Testis (tissue), 3 donors: ENCODE data around the gene ZNF516. TPM values are rescaled to one million over a fixed set of nuclear protein-coding genes. Genes with fewer than 3 reads are reported as not detected.
A peak's percentile ranks its signal among the peaks of the same experiment; 100 is the strongest.

ENCODE experiments used
- DNase-seq: peaks from one replicate; pipeline ENCODE4 v3.0.0-alpha.2; 2019
- H3K27ac ChIP-seq, 2 donors: fragments of 200-600 bp; sonication (generic); one replicate each; pipeline ENCODE4 v1.5.1; 2019
- H3K27me3 ChIP-seq: fragments of 200-600 bp; sonication (generic); one replicate; pipeline ENCODE4 v1.5.1; 2019
- H3K36me3 ChIP-seq: fragments of 200-600 bp; sonication (generic); one replicate; pipeline ENCODE4 v1.5.1; 2017; ENCODE audit warnings: low read depth; ENCODE audit errors: missing control alignments
- H3K4me1 ChIP-seq: fragments of 200-600 bp; sonication (generic); one replicate; pipeline ENCODE4 v1.5.1; 2019
- H3K4me3 ChIP-seq, 2 donors: fragments of 200-600 bp; sonication (generic); one replicate each; pipeline ENCODE4 v1.5.1; 2017 to 2019
- H3K9me3 ChIP-seq: fragments of 200-600 bp; sonication (generic); one replicate; pipeline ENCODE4 v1.5.1; 2017
- POLR2A ChIP-seq: fragments of 450-650 bp; IDR thresholded peaks from one replicate; pipeline ENCODE4 v1.6.1; 2017; ENCODE audit warnings: antibody characterized with exemption, mild to moderate bottlenecking, moderate library complexity
- WGBS, 2 donors: methylation state at CpG; one replicate each; pipeline ENCODE4 v1.1.5; 2018; 5-methylcytosine and 5-hydroxymethylcytosine counted together
- intact Hi-C: fragments of 100-400 bp; cut with DNase I; formaldehyde crosslinking; loops from one replicate; pipeline ENCODE4 v1.15.1; 2023; ENCODE audit warnings: low total_unique reads
- polyA plus RNA-seq: library from polyadenylated mRNA; stranded (reverse); fragments of 350-450 nt; fragmentation: Illumina TruSeq; extraction: RNeasy Lipid Tissue Mini Kit (QIAGEN cat#74804); gene quantifications from one replicate; pipeline ENCODE4 v1.2.3, GENCODE V29; 2014; ENCODE audit warnings: low read depth, low replicate concordance; ENCODE audit not compliant: insufficient read depth
- total RNA-seq, 2 donors: library from RNA; depleted of rRNA; stranded (reverse); fragments of >200 nt; gene quantifications; one replicate each; pipeline ENCODE4 v1.2.3, GENCODE V29; 2016
- TF ChIP-seq, protein P1 (sequence below), 3 experiments: fragments of 450-650 bp in 2 of 3; fragments of 200-600 bp in 1 of 3; sonication (generic) in 1 of 3; IDR thresholded peaks; one replicate each; pipeline ENCODE4 v1.5.1; 2016 to 2019; ENCODE audit warnings: antibody characterized with exemption in 3 of 3, mild to moderate bottlenecking in 2 of 3, moderate library complexity in 1 of 3

ZNF516 gene
- total and polyA plus RNA-seq, 3 donors from 2014 or later = 79.0 to 212 (median 189) TPM

DNA sequence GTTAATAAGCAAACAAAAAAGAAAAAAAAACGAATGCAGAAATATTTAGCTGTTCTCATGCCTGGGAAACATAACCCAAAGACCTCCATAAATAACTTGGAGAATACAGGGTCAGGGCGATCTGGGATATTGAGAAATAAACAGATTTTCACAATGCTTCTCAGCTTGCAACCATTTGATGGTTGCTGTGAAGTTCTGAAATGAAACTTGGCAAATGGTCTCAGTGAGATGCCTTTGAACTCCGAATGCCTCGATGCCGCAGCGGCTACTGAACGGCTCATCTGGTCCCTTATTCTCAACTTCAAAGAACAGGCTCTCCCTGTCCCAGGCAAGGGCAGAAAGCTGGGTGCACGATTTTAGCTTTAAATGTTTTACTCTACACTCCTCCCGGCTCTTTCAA, 78.1 kb downstream of the ZNF516 start:
- 33 to 42% methylated on average over 9 of the region's 9 CpGs for WGBS, 2 donors
- peaks cover 49% of the 10 kb centered on the region for H3K4me1 ChIP-seq
- no peak for DNase-seq
- no peak overlapping the region for H3K4me3 ChIP-seq
- TF ChIP-seq, protein P1, sequence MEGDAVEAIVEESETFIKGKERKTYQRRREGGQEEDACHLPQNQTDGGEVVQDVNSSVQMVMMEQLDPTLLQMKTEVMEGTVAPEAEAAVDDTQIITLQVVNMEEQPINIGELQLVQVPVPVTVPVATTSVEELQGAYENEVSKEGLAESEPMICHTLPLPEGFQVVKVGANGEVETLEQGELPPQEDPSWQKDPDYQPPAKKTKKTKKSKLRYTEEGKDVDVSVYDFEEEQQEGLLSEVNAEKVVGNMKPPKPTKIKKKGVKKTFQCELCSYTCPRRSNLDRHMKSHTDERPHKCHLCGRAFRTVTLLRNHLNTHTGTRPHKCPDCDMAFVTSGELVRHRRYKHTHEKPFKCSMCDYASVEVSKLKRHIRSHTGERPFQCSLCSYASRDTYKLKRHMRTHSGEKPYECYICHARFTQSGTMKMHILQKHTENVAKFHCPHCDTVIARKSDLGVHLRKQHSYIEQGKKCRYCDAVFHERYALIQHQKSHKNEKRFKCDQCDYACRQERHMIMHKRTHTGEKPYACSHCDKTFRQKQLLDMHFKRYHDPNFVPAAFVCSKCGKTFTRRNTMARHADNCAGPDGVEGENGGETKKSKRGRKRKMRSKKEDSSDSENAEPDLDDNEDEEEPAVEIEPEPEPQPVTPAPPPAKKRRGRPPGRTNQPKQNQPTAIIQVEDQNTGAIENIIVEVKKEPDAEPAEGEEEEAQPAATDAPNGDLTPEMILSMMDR (IDR thresholded peaks at IDR 0.05) = no peak
- no peak for TF ChIP-seq POLR2A
- intact Hi-C loops = no loop called here
- no peaks in the 10 kb centered on the region for H3K9me3 ChIP-seq
- H3K27ac ChIP-seq = peak overlapping the region; percentile 22 to 39
- no peaks in the 10 kb centered on the region for H3K36me3 ChIP-seq
- no peaks in the 10 kb centered on the region for H3K27me3 ChIP-seq

DNA sequence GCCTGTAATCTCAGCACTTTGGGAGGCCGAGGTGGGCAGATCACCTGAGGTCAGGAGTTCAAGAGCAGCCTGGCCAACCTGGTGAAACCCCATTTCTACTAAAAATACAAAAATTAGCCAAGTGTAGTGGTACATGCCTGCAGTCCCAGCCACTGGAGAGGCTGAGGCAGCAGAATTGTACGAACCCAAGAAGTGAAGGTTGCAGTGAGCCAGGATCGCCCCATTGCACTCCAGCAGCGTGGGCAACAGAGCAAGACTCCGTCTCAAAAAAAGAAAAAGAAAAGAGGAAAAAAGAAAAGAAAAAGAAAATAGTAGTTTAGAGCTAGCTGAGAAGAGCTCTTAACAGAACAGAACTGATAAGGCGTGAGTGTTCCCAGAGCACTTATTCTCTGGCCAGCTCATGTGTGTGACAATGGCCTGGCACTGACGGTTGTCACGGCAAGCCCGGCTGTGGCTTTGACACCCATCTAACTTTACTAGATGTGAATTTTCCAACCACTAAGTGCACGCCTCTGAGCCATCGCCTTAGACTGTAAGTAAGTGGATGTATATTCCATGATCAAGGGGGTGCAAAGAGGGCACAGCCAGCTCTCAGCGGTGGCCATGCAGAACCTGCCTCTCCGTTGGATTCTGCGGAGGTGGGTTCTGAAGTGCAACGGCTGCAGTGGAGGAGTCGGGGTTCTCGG, 80.0 kb downstream of the ZNF516 start:
- H3K36me3 ChIP-seq = no peaks in the 10 kb centered on the region
- WGBS, 2 donors = 57 to 64% methylated on average over 15 to 17 of the region's 17 CpGs
- no peak for TF ChIP-seq POLR2A
- TF ChIP-seq, protein P1 (IDR thresholded peaks at IDR 0.05) = no peak
- no peak overlapping the region for H3K4me3 ChIP-seq
- no peaks in the 10 kb centered on the region for H3K27me3 ChIP-seq
- intact Hi-C loops = no loop called here
- H3K4me1 ChIP-seq = peaks cover 48% of the 10 kb centered on the region
- no peak for DNase-seq
- peak overlapping the region; percentile 7 to 24 for H3K27ac ChIP-seq
- no peaks in the 10 kb centered on the region for H3K9me3 ChIP-seq

DNA sequence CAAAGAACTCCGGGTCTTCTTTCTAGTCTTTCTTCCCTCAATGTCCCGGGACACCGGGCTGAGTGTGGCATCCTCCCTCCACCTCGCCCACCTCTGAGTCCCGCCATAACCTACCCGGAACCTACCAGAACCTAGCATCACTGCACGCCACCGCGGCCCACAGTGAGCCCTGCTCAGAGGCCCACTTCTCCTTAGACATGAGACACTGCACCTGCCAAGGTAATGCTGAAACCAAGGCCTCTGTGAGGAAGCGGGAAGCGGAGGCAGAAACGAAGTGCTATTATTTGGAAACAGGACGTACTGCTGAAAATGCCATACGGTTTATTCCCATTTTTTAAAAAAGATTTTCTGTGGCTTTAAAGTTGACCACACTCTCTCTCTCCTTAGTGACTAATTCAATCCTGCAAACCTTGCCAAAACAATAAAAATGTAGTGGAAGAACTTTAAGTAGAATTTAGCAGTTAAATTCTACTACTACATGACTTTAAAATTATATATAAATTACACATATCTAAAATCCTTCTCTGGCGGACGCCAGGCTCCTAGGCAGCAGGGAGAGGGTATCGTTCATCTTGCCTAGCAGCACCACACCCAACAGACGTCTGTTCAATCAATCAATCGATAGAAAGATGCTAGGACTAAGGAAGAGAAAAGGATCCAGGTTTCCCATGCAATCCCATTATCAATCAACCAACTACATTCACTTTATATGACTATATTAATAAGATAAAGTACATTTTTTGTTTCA, 82.0 kb downstream of the ZNF516 start:
- H3K27ac ChIP-seq = peak overlapping the region; percentile 27 to 62
- intact Hi-C loops = no loop called here
- no peaks in the 10 kb centered on the region for H3K9me3 ChIP-seq
- H3K4me3 ChIP-seq = no peak overlapping the region
- TF ChIP-seq, protein P1 (IDR thresholded peaks at IDR 0.05) = no peak
- no peak for TF ChIP-seq POLR2A
- H3K36me3 ChIP-seq = no peaks in the 10 kb centered on the region
- 76 to 79% methylated on average over 16 to 19 of the region's 19 CpGs for WGBS, 2 donors
- DNase-seq = no peak
- H3K4me1 ChIP-seq = peaks cover 56% of the 10 kb centered on the region
- no peaks in the 10 kb centered on the region for H3K27me3 ChIP-seq

DNA sequence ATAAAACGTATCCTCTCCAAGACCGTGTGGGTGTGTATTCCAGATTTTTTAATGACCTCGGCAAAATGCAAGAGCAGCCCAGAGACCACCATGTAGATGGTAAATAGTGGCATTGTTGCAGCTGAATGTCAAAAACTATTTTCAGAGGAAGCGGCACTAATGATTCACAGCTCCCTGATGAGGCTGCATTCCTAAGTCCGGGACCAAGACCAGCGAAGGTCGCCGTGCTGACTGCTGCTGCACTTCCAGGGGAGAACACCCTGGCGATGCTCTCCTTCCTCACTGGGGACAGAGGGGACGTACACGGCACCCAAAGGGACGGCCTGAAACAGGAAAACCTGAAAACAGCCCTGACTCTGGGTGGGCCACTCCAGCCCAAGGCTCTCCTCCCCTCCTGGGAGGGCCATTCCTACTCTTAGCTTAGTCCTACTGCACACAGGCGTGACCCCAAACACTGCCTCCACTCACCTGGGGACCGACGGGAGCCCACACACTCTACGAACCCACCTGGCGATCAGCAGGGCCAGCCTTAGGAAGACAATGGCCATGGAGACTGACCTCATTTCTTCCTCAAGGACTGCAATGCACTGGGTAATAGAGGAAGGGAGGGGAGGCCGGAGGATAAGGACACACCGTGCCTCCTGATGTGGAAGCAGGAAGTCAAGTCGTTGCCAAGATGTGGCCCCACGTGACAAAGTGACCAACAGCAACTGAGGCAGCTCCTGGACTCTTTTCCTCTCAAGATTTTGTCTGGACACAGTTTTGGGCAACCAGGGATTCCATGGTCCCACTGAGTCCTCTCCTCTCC, 82.8 kb downstream of the ZNF516 start:
- DNase-seq = no peak
- H3K9me3 ChIP-seq = no peaks in the 10 kb centered on the region
- intact Hi-C loops = no loop called here
- peak overlapping the region; percentile 27 to 62 for H3K27ac ChIP-seq
- peaks cover 59% of the 10 kb centered on the region for H3K4me1 ChIP-seq
- no peak for TF ChIP-seq POLR2A
- TF ChIP-seq, protein P1 (IDR thresholded peaks at IDR 0.05) = no peak
- H3K36me3 ChIP-seq = no peaks in the 10 kb centered on the region
- no peak overlapping the region for H3K4me3 ChIP-seq
- H3K27me3 ChIP-seq = no peaks in the 10 kb centered on the region
- 43 to 47% methylated on average over 15 to 21 of the region's 21 CpGs for WGBS, 2 donors
